Stomach (tissue), 9 donors: ENCODE results near the gene HIPK1. TPM values are rescaled to one million over a fixed set of nuclear protein-coding genes. Genes with fewer than 3 reads are reported as not detected.
A peak's percentile ranks its signal among the peaks of the same experiment; 100 is the strongest.

Experiments used
- DNase-seq, 2 donors: peaks; one replicate each; pipeline versions ENCODE4 v3.0.0 to v3.0.0-alpha.2; 2013 to 2019
- H3K27ac ChIP-seq, 5 donors: fragments of 200-600 bp in 4 of 5; sonication (generic) in 4 of 5; one replicate each; pipeline ENCODE4 v1.5.1; 2013 to 2019; ENCODE audit warnings: mild to moderate bottlenecking in 1 of 5, moderate library complexity in 1 of 5
- H3K27me3 ChIP-seq, 3 donors: fragments of 200-600 bp; sonication (generic); one replicate each; pipeline ENCODE4 v1.5.1; 2017 to 2019; ENCODE audit warnings: mixed run types in 1 of 3
- H3K36me3 ChIP-seq, 4 donors: fragments of 200-600 bp; sonication (generic); 1 replicate in 3 of 4; 2 replicates in 1 of 4; pipeline ENCODE4 v1.5.1; 2016 to 2019
- H3K4me1 ChIP-seq, 4 donors: fragments of 200-600 bp; sonication (generic); one replicate each; pipeline ENCODE4 v1.5.1; 2016 to 2019
- H3K4me3 ChIP-seq, 4 donors: fragments of 200-600 bp; sonication (generic) in 3 of 4; one replicate each; pipeline ENCODE4 v1.5.1; 2016 to 2019; ENCODE audit warnings: mild to moderate bottlenecking in 1 of 4
- H3K9me3 ChIP-seq, 4 donors: fragments of 200-600 bp; sonication (generic); one replicate each; pipeline ENCODE4 v1.5.1; 2016 to 2019
- EP300 ChIP-seq: sonication (generic); formaldehyde crosslinking; IDR thresholded peaks from one replicate; pipeline ENCODE4 v1.6.1; 2017; ENCODE audit warnings: antibody characterized with exemption
- POLR2A ChIP-seq, 4 donors: fragments of 450-650 bp; IDR thresholded peaks; one replicate each; pipeline ENCODE4 v1.6.1; 2016; ENCODE audit warnings: antibody characterized with exemption in 4 of 4, control low read depth in 2 of 4, mild to moderate bottlenecking in 1 of 4, moderate library complexity in 1 of 4
- POLR2AphosphoS5 ChIP-seq, 3 donors: sonication (generic); formaldehyde crosslinking; IDR thresholded peaks; one replicate each; pipeline ENCODE4 v1.6.1; 2016; ENCODE audit warnings: antibody characterized with exemption in 3 of 3
- WGBS, 5 donors: extraction: QIAGEN DNeasy Blood & Tissue Kit in 3 of 5; methylation state at CpG; one replicate each; pipeline versions ENCODE4 v1.1.5 to v1.1.7; 2013 to 2018; 5-methylcytosine and 5-hydroxymethylcytosine counted together
- intact Hi-C: fragments of 100-400 bp; cut with DNase I; formaldehyde crosslinking; loops from one replicate; pipeline ENCODE4 v1.15.1; 2023; ENCODE audit warnings: low total_unique reads
- polyA plus RNA-seq, 3 donors: library from polyadenylated mRNA; stranded (reverse); fragments of 200-250 nt; gene quantifications; one replicate each; pipeline ENCODE4 v1.2.3, GENCODE V29; 2013
- total RNA-seq, 5 donors: library from RNA; depleted of rRNA; stranded (reverse); fragments of >200 nt; gene quantifications; one replicate each; pipeline versions ENCODE4 v1.1.0 to v1.2.3, GENCODE V29; 2014 to 2016
- TF ChIP-seq, protein P1 (sequence below), 7 experiments: fragments of 450-650 bp in 4 of 7; fragments of 200-600 bp in 3 of 7; sonication (generic) in 3 of 7; IDR thresholded peaks; one replicate each; pipeline ENCODE4 v1.5.1; 2016 to 2019; ENCODE audit warnings: antibody characterized with exemption in 7 of 7, control low read depth in 2 of 7, mild to moderate bottlenecking in 1 of 7
- donor health status: healthy with polysubstance abuse.
- donor health status: Bipolar disorder and iron deficiency.
- donor health status: healthy.

Gene HIPK1
- total and polyA plus RNA-seq, 8 donors: 8.7 to 70.3 (median 28.3) TPM

DNA sequence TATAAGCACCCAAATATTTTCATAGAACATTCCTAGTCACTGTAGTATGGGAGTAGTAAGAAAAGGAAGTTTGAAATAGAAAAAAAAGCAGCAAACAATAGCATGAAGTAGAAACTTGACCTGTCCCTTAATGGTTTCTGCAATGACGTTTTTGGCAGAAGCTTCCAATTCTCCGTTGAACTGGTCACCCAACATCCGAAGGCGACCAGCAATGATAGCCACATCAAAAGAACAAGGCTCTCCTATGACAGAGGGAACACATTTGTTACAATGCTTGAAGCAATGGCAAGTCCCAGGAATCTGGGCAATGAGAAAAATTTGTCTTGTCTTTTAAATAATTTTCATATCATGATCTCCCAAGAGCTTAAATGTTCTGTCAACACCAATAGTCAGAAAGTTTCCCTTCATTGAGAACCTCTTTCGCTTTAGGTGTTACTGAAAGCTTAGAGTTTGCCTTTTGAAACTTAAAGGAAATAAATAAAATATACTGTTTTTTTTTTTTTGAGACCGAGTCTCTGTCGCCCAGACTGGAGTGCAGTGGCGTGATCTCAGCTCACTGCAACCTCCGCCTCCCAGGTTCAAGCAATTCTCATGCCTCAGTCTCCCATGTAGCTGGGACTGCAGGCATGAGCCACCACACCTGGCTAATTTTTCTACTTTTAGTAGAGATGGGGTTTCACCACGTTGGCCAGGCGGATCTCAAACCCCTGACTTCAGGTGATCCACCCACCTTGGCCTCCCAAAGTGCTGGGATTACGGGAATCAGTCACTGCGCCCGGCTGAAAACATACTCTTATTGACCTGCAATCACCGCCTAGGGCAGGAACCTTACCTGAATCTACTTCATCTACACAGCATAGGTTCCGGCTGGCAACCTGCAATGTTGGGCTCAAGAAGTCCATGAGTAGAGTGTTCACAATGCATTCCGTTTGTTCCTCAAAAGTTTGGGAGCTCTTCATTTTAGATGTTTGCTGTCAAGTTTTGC lies 42.4 kb upstream of the HIPK1 start:
- no peaks in the 10 kb centered on the region for H3K36me3 ChIP-seq
- WGBS, 5 donors: 32 to 59% (median 39%) methylated on average over 17 of the region's 17 CpGs
- peak in 1 of 2 donors; percentile 46 for DNase-seq
- no peaks in the 10 kb centered on the region for H3K27me3 ChIP-seq
- TF ChIP-seq POLR2A (IDR thresholded peaks at IDR 0.05) (no peak), EP300 (no peak), POLR2AphosphoS5 (IDR thresholded peaks at IDR 0.05) (no peak)
- TF ChIP-seq, protein P1, sequence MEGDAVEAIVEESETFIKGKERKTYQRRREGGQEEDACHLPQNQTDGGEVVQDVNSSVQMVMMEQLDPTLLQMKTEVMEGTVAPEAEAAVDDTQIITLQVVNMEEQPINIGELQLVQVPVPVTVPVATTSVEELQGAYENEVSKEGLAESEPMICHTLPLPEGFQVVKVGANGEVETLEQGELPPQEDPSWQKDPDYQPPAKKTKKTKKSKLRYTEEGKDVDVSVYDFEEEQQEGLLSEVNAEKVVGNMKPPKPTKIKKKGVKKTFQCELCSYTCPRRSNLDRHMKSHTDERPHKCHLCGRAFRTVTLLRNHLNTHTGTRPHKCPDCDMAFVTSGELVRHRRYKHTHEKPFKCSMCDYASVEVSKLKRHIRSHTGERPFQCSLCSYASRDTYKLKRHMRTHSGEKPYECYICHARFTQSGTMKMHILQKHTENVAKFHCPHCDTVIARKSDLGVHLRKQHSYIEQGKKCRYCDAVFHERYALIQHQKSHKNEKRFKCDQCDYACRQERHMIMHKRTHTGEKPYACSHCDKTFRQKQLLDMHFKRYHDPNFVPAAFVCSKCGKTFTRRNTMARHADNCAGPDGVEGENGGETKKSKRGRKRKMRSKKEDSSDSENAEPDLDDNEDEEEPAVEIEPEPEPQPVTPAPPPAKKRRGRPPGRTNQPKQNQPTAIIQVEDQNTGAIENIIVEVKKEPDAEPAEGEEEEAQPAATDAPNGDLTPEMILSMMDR (IDR thresholded peaks at IDR 0.05): no peak
- intact Hi-C loops: no loop called here
- peak overlapping the region; percentile 24 to 44 (median 33) for H3K4me3 ChIP-seq
- H3K27ac ChIP-seq: peak overlapping the region; percentile 73 to 93 (median 84)
- peaks cover 5 to 42% (median 15%) of the 10 kb centered on the region in 4 donors for H3K4me1 ChIP-seq
- no peaks in the 10 kb centered on the region for H3K9me3 ChIP-seq

DNA sequence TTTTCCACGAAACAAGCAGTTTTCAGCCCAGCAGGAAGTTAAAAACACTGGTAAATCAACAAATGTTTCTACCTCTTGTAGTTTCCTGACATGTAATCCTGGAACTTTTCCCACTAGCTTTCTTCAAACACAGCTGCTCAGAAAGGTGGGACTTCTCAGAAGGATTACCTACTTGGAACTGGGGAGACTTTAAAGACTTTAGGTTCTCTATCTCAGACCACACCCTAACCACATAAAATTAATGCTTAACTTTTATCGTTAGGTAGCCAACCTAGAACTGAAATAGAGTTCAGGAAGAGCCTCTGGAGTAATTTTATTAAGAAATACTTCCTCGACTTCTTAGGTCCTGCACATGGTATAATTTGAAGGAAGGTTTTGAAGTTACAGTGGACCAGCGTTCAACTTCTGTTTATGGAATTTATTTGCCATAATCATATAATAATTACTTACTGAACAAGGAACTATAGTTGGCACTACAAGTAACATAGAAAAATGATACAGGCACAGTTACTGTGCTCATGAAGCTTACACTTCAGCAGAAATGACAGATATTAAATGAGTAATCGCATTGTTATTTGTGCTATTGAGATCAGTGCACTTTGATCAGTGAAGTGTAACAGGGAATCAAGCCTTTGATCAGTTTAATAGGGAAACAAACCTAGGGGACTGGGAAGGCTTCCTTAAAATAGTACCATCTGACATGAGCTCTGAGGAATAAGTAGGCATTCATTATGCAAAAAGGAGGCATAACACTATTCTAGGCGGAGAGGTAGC lies 41.5 kb upstream of the HIPK1 start, which contains the start of gene BCL2L15:
Gene BCL2L15, minus strand, starts transcription at position 180 of the 774 bp plus-strand sequence. CDS start 206 bp downstream, outside the sequence.
- Histone ChIP-seq H3K27me3 (no peaks in the 10 kb centered on the region), H3K9me3 (no peaks in the 10 kb centered on the region), H3K27ac (peak within 1 kb of the TSS; percentile 73 to 93 (median 84)), H3K4me3 (peak within 1 kb of the TSS; percentile 24 to 44 (median 33)), H3K36me3 (no peaks in the 10 kb centered on the region), H3K4me1 (peaks cover 5 to 34% (median 10%) of the 10 kb centered on the region in 4 donors)
- 29 to 51% (median 36%) methylated on average over 6 of the region's 6 CpGs for WGBS, 5 donors
- DNase-seq: peak in 1 of 2 donors; percentile 80
- intact Hi-C loops: no loop called here
- TF ChIP-seq POLR2AphosphoS5 (IDR thresholded peaks at IDR 0.05) (peak in 2 of 3 donors; percentile 71 to 83), POLR2A (IDR thresholded peaks at IDR 0.05) (peak in 1 of 4 donors; percentile 19)
- TF ChIP-seq, protein P1 (IDR thresholded peaks at IDR 0.05): no peak

DNA sequence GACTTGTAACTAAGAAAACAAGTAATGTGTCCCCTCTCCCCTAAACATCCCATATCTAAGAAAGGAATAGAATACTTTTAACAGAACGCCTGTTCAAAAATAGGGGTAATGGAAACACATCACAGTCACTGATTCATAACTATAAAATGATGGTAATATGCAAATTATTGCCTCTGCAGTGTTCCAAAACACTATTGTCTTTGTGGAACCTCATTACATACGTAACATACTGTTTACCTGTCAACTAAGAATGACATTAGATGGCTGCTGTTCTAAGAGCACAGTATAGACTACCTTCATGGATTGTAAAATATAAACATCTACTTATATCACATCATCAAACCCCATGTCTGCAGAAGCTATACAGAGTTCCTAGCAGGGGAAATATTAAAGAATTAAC lies 38.3 kb upstream of the HIPK1 start:
- Histone ChIP-seq H3K4me1 (peaks cover 4 to 14% (median 8%) of the 10 kb centered on the region in 4 donors), H3K36me3 (peaks cover 7 to 20% (median 18%) of the 10 kb centered on the region in 4 donors), H3K4me3 (no peak overlapping the region), H3K27me3 (no peaks in the 10 kb centered on the region), H3K27ac (no peak overlapping the region), H3K9me3 (no peaks in the 10 kb centered on the region)
- no peak for DNase-seq
- no peak for TF ChIP-seq POLR2AphosphoS5 (IDR thresholded peaks at IDR 0.05)
- TF ChIP-seq, protein P1 (IDR thresholded peaks at IDR 0.05): no peak
- TF ChIP-seq POLR2A (IDR thresholded peaks at IDR 0.05): no peak
- no peak for TF ChIP-seq EP300
- 44 to 79% (median 70%) methylated on average over 2 of the region's 2 CpGs for WGBS, 5 donors
- intact Hi-C loops: no loop called here

DNA sequence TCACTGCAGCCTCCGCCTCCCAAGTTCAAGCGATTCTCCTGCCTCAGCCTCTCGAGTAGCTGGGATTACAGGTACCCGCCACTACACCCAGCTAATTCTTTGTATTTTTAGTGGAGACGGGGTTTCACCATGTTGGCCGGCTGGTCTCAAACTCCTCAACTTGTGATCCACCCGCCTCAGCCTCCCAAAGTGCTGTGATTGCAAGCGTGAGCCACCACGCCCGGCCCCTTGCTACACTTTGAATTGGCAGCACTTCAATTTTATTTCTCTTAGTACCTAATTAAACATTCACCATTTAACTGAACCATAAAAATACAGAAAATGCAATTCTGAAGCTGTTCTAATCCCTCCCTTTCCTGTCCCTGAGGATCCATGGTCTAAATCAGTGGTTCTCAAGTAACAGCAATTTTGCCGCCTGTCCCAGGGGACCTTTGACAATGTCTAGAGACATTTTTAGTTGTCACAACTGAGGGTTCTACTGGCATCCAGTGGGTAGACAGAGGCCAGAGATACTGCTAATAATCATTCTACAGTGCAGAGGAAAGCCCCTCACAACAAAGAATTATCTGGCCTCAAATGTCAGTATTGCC lies 37.4 kb upstream of the HIPK1 start:
- Histone ChIP-seq H3K4me3 (no peak overlapping the region), H3K27me3 (no peaks in the 10 kb centered on the region), H3K36me3 (peaks cover 16 to 29% (median 27%) of the 10 kb centered on the region in 4 donors), H3K4me1 (peaks cover 4 to 14% (median 8%) of the 10 kb centered on the region in 4 donors), H3K27ac (no peak overlapping the region), H3K9me3 (no peaks in the 10 kb centered on the region)
- intact Hi-C loops: no loop called here
- 85 to 95% (median 92%) methylated on average over 11 of the region's 11 CpGs for WGBS, 5 donors
- no peak for TF ChIP-seq EP300
- TF ChIP-seq, protein P1 (IDR thresholded peaks at IDR 0.05): no peak
- TF ChIP-seq POLR2AphosphoS5 (IDR thresholded peaks at IDR 0.05): no peak
- no peak for TF ChIP-seq POLR2A (IDR thresholded peaks at IDR 0.05)
- DNase-seq: no peak
